HPDE6-E6E7 (cell line): Measurements from ENCODE around the gene PAPSS1.
"Not testable (repeated sequence)": the region's sequence is repeated elsewhere in the genome, so short reads cannot be mapped to it uniquely, and the experiment has no call there.

Experiments
- DNase-seq: peaks from one replicate; pipeline ENCODE4 v3.0.0; 2011; ENCODE audit warnings: missing footprints; ENCODE audit errors: extremely low spot score

PAPSS1 gene

DNA sequence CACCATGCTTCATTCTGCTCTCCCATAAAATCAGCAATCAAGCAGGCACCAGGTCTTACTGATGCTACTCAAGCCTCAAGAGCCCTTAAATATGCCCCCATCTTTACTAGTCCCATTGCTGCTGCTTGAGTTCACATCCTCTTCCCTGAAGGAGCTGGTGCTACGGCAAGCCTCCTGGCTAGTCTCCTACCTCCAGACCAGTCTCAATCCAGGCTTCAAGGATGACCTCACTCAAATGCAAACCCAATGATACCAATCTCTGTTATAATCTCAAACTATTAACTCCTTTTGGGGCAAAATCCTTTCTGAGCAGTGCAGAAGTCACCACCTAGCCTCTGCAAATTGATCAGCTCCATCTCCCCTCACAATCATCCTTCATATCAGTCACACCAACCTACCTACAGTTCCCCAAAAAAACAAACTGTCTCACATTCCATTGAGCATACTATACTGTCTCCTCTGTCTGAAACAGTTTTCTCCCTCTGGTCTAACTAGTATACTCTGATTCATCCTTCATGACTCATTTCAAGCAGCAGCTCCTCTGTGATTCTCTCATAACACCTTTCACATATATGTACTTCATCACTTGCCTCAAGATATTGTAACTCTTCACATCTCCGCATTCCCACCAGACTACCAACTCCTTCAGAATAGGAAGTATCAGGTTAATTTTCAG lies 30.0 kb downstream of the PAPSS1 start:
- DNase-seq, result peak; percentile 88

DNA sequence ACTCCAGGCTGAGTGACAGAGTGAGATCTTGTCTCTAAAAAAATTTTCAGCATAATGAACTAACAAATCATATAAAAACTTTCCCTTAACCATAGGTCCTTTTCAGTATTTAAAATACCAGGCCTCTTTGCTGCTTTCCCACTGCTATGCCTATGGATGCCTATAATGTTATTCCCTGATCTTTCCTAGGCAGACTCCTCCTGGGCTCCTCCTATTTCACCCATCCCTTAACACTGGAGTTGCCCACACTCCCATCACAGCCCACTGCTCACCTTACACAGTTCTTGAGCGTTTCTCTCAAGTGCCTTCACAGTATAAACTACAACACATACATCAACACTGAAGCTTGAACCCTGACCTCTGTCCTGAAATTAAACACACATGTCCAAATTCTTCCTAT lies 31.6 kb downstream of the PAPSS1 start:
- no peak for DNase-seq

DNA sequence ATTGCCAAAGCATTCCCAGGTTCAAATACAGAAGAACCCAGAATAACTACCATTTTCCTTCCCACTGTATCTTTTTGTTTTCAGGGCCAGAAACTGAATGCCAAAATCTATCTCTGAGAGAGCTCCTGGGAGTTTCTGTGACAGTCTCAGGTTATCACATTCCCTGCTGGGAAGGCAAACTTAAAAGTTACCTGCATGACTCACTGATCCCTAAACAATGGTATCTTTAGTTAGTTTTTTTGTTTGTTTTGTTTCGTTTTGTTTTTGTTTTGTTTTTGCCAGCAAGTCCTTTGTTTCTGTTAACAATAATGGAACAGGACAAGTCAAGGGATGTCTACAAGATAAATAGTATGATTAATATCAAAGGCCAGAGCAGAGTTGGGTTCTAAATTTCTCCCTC lies 34.3 kb downstream of the PAPSS1 start:
- peak; percentile 12 for DNase-seq

DNA sequence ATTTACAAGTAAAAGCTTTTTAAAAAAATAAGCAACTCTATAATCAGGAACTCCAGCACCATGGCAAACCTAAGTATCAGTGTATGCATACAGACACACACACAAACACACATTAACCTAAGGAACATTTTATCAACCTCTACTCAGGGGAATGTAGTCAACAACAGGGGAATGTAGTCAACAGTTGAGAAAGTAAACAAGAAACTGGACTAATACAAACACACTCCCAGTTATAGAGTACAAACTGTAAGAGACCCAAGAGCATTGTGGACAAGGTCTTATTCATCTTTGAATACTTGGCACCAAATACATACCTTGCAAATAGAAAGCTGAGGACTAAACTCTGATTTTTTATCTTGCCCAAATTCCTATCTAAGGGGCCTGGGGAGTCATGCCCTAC lies 36.2 kb downstream of the PAPSS1 start:
- no peak for DNase-seq

DNA sequence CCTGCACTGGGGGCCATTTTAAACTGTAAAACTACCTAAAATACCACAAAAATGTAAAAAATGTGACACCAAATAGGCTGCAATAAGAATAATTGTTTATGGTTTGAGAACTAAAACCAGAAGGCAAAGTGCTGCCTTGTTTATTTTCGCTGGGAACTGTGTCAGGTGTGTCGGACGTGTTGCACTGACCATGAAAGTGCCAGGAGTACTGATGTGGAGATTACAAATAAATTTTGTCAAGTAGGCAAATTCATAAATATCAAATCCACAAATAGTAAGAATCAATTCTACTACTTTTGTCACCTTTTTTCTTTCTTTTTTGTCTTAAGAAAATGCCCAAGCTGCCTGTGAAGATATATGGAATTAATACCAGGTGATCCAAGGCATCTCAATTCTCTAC lies 37.7 kb downstream of the PAPSS1 start:
- DNase-seq, result no peak

DNA sequence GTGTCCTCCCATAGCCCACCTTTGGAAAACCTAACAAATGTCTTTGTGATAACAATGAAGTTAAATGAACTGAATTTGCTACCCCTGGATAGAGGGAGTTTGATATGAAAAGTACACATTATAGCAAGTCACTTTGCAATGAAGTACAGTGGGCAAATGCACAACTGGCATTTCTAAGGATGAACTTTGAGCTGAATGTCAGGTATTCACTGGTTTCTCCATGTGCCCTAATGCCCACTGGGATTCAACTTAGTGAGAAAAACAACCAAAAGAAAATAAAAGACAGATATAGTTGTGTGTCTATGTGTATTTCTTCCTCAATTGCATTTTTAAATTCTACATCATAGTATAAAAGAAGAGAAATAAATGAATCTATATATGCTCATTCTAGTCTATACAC lies 51.0 kb downstream of the PAPSS1 start:
- DNase-seq, result no peak

DNA sequence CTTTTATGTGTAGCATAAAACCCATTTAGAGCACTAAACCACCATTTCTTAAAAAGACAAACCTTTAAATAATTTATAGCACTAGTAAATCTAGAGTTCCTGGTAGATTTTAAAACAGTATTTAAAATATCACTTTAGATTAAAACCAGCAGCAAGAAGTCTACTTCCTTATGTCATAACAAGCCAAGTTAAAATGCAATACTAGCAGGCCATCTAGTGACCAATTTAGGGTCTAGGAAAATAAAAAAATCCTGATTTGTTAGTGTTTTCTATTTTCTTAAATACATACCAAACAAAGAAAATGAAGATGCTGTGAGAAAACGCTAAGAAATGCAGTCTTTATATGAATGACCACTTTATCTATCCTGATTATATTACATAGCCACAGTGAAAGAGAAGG lies 53.9 kb downstream of the PAPSS1 start:
- no peak for DNase-seq

DNA sequence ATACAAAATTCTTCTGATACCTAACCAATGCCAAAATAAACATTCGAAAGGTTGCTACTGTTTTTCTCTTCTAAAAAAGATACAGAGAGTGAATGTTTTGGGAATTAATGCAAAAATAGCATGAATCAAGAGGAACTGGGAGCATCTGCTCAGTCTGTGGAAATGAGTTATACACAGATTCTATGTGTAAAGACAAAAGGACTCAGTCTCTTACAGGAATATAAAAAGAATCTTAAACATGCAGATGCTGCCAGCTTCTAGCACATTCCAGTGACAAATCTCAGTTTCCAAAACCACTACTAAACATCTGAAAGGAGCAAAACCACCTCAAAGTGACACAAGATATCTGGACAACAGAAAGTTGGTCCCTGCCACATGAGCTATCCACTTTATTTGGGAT lies 55.0 kb downstream of the PAPSS1 start:
- DNase-seq, result no peak

DNA sequence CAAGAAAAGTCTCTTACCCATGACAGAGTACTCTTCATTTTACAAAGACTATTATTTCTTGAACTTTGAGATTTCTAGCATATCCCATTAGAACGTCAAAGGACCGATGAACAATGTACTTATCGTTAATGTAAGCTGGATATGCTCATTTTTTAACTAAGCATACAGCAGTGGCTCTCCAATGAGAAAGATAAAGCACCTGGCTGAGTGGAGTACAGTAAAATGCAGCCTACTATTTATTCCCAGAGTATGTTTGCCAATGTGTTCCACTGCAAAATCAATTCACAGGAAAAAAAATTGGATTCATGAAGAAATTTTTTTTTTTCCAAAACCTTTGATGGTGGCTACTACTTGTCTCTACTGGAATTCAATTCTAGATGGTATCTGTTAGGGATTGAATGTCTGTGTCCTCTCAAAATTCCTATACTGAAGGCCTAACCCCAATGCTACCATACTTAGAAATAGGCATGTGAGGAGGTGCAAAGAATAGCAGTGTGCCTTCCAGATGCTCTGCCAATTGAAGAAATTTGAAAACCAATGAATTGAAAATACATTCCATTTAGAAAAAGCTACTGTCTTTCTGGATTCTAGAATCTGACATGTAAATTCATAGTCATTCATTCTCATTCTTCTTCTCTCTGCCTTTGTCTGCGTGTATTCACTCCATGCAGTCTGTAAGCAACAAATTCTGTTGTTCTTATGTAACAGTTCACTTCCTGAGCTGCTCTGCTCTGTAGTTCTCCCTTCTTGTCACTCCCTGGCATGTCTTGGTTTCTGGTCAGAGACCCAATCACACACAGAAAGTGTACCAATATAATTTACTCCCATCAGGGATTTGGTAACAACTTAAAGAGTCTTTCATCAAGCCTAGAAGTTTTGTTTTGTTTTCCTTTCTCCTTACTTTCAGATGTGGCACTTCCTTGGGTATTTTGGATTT lies 61.4 kb downstream of the PAPSS1 start:
- no peak for DNase-seq

DNA sequence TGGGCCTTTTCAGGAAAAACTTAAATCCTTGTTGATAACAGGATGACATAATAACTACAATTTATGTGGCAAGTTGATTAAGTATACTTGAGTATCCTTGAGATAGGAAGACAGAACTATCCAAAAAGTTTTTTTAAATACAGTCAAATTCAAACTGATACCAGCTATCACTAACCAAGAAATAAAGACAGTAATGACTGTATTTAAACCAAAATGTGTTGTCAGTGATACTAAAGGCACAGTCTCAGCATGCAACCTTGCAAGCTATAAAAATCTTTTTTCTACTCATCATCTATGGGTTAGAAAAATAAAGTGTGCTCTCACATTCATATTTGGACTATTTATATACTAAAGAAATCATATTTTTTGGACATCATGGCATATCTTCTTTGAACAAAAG lies 64.7 kb downstream of the PAPSS1 start:
- DNase-seq, result no peak

DNA sequence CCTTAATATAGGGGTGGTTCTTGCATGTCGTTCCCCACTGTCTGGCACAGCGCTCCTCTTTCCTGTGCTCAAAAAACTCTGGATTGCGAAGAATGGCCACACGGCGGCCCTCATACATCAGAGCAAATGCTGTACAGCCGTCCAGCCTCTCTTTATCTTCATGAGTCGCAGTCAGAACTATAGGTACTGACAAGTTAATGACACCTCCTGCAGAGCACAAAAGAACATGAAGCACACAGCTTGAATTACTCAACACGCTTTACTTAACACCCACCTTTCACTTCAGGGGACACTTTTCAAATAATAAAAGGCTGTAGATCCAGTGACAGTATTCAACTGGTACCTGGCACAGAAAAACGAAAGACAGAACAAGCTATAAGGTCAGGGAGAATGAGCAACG lies 65.3 kb downstream of the PAPSS1 start:
- DNase-seq, result no peak

DNA sequence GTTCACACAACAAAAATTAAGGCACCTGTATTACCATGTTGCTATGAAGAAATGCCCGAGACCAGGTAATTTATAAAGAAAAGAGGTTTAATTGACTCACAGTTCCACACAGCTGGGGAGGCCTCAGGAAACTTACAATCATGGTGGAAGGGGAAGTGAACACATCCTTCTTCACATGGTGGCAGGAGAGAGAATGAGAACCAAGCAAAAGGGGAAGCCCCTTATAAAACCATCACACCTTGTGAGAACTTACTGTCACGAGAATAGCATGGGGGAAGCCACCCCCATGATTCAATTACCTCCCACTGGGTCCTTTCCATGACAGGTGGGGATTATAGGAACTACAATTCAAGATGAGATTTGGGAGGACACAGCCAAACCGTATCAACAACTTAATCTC lies 68.6 kb downstream of the PAPSS1 start:
- not testable (repeated sequence) for DNase-seq

DNA sequence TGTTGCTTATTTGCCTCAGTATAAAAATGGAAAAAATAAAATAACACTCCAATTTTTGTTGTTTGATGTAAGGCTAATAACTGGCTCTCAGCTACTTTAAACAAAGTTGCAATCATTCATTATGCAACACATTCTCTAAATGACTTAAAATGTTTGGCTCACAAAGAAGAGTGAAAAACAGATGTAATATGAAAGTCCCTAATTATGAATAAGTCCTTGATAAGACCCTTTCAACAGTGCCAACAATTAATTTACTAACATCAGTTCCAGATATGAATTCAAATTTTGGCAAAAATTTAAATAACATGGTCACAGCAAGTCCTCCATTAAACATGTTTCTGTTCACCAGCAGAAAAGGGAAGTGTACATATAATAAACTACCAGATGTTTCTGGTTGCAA lies 69.8 kb downstream of the PAPSS1 start:
- no peak for DNase-seq

DNA sequence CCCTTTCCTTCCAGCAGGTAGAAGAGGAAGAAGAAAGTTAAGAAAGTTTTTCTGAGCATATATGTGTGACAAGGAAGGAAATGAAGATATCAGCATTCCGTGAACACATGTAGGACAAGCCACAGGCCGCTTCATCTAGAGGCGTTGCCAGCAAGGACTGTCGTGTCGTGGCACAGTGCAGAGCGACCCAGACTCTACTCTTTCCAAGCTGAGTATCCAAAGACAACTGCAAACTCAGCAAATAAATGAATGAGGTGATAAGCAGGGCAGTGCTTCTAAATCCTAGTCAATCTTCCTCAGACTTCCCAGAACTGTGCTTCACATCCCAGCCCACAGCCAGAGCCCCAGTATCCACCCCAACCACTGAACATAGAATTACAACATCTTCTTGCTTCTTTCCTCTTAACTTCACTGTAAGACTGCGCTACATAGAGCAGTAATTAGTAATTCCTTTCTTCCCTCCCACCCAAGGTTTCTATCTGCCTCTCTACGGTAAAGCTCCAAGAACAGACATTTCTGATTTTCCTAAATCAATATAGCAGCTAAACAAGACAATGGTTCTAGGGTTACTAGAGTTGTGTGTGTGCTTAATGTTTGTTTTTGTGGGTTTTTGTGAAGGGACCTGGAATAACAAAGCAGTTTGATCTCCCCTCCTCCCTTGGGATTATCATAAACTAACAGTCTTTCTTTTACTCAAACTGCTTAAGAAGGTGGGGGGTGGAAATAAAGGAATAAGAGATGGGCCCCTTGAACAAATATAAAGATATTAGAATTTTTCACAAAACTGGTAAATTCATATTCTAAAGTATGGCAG lies 71.6 kb downstream of the PAPSS1 start:
- no peak for DNase-seq

DNA sequence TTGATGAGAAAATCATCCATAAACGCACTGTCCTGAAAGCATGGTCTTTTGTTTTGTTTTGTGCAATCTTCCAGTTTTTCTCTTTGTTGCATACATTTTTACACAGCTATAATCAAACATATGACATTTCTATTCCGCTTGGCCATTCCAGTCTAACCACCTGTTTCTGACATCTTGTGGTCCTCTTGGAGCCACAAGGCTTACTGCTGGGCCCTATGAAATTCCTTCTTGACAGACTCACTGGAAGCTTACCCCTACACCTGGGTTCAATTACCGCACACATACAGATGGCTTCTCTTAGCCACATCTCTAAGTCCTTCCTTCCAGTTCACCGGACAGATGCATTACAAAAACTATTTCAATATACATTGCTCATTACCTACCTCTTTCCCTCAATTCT lies 72.4 kb downstream of the PAPSS1 start:
- no peak for DNase-seq

DNA sequence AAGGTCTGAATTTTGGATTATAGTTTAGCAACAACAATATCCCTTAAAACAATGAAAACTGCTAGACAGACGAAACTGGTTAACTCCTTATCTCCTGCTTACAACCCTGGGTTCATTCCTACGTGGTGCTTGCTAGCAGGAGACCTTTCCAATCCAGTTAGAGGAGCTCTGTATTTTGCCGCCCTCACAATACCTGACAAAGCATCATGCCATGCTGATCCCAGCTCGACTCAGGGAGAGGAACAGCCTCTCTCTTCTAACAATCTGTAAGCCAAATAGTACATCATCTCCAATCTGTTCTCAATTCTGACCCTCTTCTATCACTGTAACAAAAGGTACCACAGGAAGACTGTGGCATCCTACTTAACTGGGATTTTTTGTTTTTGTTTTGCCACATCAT lies 74.4 kb downstream of the PAPSS1 start:
- no peak for DNase-seq

DNA sequence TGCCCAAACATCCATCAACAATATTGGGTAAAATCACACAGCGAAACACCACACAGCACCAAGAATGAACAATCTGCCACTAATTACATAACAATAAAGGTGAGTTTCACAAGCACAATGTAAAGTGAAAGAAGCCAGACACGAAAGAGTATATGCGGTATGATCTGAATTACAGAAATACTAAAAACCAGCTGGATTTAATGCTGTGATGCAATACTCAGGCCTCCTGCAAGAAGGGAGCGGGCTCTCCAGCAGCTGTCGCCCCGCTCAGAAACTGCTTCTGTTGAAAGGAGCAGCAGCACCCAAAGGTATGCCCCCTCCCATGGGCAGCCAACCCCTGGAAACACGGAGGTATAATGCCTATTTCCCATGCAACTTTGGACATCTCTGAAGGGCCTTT lies 77.0 kb downstream of the PAPSS1 start:
- DNase-seq, result no peak

DNA sequence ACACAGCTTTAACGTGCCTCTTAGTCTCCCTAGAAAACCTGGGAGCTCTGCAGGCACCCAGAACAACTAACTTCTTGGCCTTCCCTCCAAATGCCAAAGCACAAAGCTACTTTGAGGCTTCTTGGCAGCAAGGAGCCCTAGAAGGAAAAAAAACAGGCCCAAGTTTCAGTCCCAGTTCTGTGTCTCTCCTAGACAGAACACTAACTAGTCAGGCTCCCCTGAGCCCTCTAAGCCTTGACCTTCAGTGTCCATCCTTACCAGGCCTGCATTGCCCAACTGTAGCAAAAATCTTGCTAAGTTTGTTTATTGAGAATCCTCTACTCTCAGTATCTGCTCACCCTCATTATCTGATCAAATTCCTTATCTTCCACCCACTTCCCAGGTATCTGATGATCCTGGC lies 79.2 kb downstream of the PAPSS1 start:
- no peak for DNase-seq

DNA sequence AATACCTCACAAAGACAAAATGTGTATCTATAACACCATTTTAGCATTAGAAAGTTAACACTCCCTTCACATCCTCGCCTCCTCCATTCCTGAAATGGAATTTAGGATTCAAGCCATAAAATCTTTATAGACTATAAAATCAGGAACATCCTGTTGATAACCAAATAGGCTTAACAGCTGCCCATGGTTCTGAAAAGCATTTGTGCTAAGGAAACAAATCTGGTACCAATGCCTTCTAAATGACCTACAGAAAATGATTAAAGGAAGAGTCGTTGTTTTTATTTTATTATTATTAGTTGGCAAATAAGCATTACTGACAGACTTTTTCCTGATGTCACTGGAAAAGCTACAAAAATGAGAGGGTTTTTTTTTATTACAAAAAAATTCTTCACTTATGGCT lies 79.8 kb downstream of the PAPSS1 start:
- no peak for DNase-seq

DNA sequence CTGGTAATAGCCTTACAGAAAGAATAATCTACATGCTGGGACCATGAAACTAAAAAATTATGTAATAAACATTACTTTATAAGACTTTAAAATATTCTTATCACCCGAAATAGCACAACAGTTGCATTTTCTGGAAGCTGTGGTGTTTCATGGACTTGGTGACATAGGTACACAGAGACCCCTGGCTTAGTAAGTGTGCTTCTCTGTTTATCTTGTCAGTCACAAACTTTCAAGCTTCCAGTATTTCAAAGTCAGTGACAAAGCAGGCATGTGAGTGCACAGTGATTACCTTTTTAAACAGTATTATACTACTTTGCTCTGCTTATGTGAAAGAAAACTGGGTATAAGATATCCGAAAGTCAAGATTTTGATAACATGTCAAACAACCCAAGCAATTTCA lies 84.3 kb downstream of the PAPSS1 start:
- no peak for DNase-seq

DNA sequence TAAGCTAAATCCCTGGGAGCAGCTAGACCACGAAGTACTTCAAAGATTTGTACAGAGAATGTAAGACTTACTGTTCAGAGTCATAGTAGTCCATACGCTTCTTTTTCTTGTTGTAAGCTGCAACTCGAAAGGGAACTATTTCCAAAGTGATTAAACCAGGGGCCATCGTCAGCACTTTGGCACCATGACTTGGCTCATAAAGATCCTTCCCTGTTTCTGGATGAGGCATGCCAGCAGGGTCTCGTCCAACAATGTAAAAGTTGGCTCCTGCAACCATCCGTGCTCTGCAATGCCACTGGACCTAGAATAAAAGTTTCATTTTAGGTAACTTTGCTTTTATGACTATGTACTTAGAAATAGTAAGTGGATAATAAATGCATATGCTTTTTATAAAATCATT lies 88.5 kb downstream of the PAPSS1 start:
- no peak for DNase-seq

DNA sequence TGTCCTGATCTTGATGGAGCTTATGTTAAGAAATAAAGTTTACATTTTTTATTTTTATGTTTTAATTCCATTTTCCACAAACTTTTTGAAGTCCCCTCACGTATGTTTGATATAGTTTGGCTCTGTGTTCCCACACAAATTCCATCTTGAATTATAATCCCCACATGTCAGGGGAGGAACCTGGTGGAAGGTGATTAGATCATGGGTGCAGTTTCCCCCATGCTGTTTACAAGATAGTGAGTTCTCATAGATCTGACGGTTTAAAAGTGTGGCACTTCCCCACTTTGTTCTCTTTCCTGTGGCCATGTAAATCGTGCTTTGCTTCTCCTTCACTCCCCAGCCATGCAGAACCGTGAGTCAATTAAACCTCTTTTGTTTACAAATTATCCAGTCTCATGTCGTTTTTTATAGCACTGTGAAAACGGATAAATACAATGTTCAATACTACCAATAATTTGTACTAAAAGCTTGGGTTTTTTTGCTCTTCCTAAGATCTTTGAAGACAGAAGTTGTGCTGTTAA lies 89.8 kb downstream of the PAPSS1 start:
- DNase-seq, result no peak
